ENCODE data around the gene GFI1B. TPM values are rescaled to one million over a fixed set of nuclear protein-coding genes. Genes with fewer than 3 reads are reported as not detected.
"Not testable (repeated sequence)": the region's sequence is repeated elsewhere in the genome, so short reads cannot be mapped to it uniquely, and the experiment has no call there.

The GFI1B gene
- total RNA-seq, 4 donors from 2014 or later, result 0.13 to 0.38 TPM; not detected in 2

DNA sequence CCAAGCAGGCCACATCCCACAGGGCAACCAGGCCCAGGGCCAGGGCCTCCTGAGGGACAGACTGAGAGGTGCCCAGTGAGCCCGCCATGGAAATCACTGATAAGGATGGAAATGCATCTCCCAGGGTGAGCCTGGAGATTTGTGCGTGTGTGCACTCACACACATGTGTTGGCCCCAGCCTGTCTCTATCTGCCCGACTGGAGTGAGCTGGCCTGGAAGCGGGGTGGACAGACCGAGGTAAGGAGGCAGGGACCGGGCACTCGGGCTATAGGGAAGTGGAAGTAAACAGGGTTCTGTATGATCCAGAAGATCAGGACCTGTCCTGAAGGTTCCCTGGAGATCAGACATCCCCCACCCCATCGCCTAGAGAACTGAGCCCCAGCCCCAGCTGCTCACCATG lies 17.4 kb downstream of the GFI1B start:
- TF ChIP-seq CTCF (IDR thresholded peaks at IDR 0.05), result no peak
- TF ChIP-seq POLR2A (IDR thresholded peaks at IDR 0.05), result no peak
- WGBS, 2 donors, result 83% methylated on average over 8 of the region's 8 CpGs
- intact Hi-C loops (cut with DNase I; ENCODE audit: low total_unique reads), result no loop called here
- no peak overlapping the region for H3K4me3 ChIP-seq (ENCODE audit: low read depth, poor library complexity, severe bottlenecking)
- DNase-seq (ENCODE audit: low spot score in 2 of 2), result no peak

- intact Hi-C loops (cut with DNase I; ENCODE audit: low total_unique reads), result no loop called here
- DNase-seq (ENCODE audit: low spot score in 2 of 2), result no peak
- 69 to 90% methylated on average over 10 to 13 of the region's 13 CpGs for WGBS, 2 donors
- no peak for TF ChIP-seq CTCF (IDR thresholded peaks at IDR 0.05)
- TF ChIP-seq POLR2A (IDR thresholded peaks at IDR 0.05), result no peak
- H3K4me3 ChIP-seq (ENCODE audit: low read depth, poor library complexity, severe bottlenecking), result no peak overlapping the region
Measured at GRCh38 chr9:132996526-132996925, 18.0 kb downstream of the GFI1B start.

GRCh38 chr9:132997591-132997990 lies 19.1 kb downstream of the GFI1B start:
- TF ChIP-seq CTCF (IDR thresholded peaks at IDR 0.05), result no peak
- no peak for TF ChIP-seq POLR2A (IDR thresholded peaks at IDR 0.05)
- H3K4me3 ChIP-seq (ENCODE audit: low read depth, poor library complexity, severe bottlenecking), result no peak overlapping the region
- DNase-seq (ENCODE audit: low spot score in 2 of 2), result no peak
- intact Hi-C loops (cut with DNase I; ENCODE audit: low total_unique reads), result no loop called here
- WGBS, 2 donors, result 63 to 73% methylated on average over 4 of the region's 4 CpGs

DNA sequence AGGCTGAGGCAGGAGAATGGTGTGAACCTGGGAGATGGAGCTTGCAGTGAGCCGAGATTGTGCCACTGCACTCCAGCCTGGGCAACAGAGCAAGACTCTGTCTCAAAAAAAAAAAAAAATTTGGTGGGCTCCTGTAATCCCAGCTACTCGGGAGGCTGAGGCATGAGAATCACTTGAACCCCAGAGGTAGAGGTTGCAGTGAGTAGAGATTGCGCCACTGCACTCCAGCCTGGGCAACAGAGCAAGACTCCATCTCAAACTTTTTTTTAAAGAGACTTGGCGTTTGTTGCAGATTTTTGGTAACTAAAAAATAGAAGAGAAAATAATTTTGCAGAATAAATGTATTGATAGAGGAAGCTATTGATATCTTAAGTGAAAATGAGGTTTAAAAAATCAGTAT lies 19.7 kb downstream of the GFI1B start:
- WGBS, 2 donors, result 79 to 91% methylated on average over 3 to 4 of the region's 4 CpGs
- H3K4me3 ChIP-seq (ENCODE audit: low read depth, poor library complexity, severe bottlenecking); intact Hi-C loops (cut with DNase I; ENCODE audit: low total_unique reads); DNase-seq (ENCODE audit: low spot score in 2 of 2): not testable (repeated sequence)

DNA sequence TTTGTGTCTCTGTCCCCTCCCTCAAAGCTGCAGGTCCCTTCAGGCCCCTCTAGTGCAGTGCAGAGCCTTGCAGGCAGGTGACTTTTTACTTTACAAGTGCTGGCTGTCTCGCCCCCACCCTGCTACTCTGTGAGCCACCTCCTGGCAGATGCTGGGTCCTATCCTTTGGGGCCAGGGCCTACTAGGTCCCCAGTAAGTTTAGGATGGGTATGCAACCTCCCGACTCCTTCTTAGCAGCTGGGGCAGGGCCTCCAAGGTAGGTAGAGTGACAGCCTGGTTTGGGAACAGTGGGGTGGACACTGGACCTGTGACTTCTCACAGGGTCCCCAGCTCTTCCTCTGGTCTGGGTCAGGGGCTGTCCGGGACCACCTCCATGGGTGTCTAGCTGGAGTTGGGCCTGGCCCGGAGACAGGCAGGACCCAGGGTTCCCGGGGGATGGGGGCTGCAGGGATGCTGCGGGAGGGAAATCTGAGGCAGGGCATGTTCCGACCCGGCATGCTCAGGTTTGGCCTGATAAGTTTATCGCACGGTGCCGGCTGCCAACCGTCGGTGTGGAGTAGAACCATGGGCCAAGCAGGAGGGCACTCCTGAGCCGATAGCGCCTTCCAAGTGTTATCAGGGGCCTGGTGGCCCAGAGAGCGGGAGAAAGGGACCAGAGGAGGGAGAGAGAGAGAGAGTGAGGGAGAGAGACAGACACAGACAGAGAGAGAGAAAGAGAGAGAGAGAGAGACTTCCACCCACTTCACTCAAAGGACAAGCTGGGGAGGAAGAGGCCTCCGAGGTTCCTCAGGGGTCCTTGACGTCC lies 20.5 kb downstream of the GFI1B start:
- intact Hi-C loops (cut with DNase I; ENCODE audit: low total_unique reads), result no loop called here
- TF ChIP-seq POLR2A (IDR thresholded peaks at IDR 0.05) (no peak), CTCF (IDR thresholded peaks at IDR 0.05) (no peak)
- no peak overlapping the region for H3K4me3 ChIP-seq (ENCODE audit: low read depth, poor library complexity, severe bottlenecking)
- WGBS, 2 donors, result 59% methylated on average over 18 of the region's 18 CpGs
- no peak for DNase-seq (ENCODE audit: low spot score in 2 of 2)

- WGBS, 2 donors, result 48 to 66% methylated on average over 13 of the region's 13 CpGs
- H3K4me3 ChIP-seq (ENCODE audit: low read depth, poor library complexity, severe bottlenecking), result no peak overlapping the region
- intact Hi-C loops (cut with DNase I; ENCODE audit: low total_unique reads), result no loop called here
- no peak for DNase-seq (ENCODE audit: low spot score in 2 of 2)
- TF ChIP-seq CTCF (IDR thresholded peaks at IDR 0.05) (no peak), POLR2A (IDR thresholded peaks at IDR 0.05) (no peak)
Measured at GRCh38 chr9:133002147-133003070, 23.9 kb downstream of the GFI1B start.

All from lower leg skin (tissue), 4 donors.